HepG2 (cell line): ENCODE results near the gene EEF2. TPM values are rescaled to one million over a fixed set of nuclear protein-coding genes. Genes with fewer than 3 reads are reported as not detected.

Experiments
- ATAC-seq: fragments of 200-7000 bp; cut with Tn5 transposase; 3 replicates; pipeline ENCODE4 v1.9.1; 2020; ENCODE audit warnings: mild to moderate bottlenecking, moderate library complexity
- BruUV-seq: library from RNA; stranded (reverse); fragments of 400-500 nt; replicated peaks from 2 replicates; lab custom pipeline; 2021; lab: Mats Ljungman, UMichigan
- CTCF ChIA-PET: fragments of 300-600 bp; formaldehyde crosslinking; extraction: SDS; loops from one replicate; lab custom pipeline; 2021; ENCODE audit warnings: low total read pairs, inconsistent platforms, low intra/inter-chr PET ratio; lab: Yijun Ruan, JAX
- POLR2A ChIA-PET: fragments of 350-600 bp; sonication (Branson Sonifier 250); formaldehyde crosslinking; loops from one replicate; lab custom pipeline; 2020; ENCODE audit warnings: antibody characterized with exemption, inconsistent platforms; lab: Yijun Ruan, JAX
- DNase-seq: peaks from one replicate; pipeline ENCODE4 v3.0.0-alpha.2; 2015; ENCODE audit warnings: low spot score
- FAIRE-seq: peaks from 3 replicates; lab custom pipeline; 2011; peaks lifted over from hg19 to GRCh38; lab: Jason Lieb, UNC
- H2AFZ ChIP-seq: one replicate; pipeline ENCODE4 v1.6.1; 2011; ENCODE audit warnings: low read length, inconsistent platforms
- H3K27ac ChIP-seq: fragments of 300-600 bp; 3 replicates; pipeline ENCODE4 v1.8.0; 2011; ENCODE audit warnings: mixed run types, mild to moderate bottlenecking, mixed read lengths, low read length, inconsistent platforms; ENCODE audit not compliant: insufficient read depth; ENCODE audit errors: extremely low read length
- H3K27me3 ChIP-seq, 2 experiments: fragments of 200-600 bp in 1 of 2; 2 replicates in 1 of 2; 3 replicates in 1 of 2; pipeline versions ENCODE4 v1.6.0 to v1.8.0; 2011; ENCODE audit warnings: low read length in 2 of 2, mild to moderate bottlenecking in 2 of 2, moderate library complexity in 2 of 2, inconsistent platforms in 1 of 2; ENCODE audit not compliant: insufficient read depth in 2 of 2, control insufficient read depth in 1 of 2
- H3K36me3 ChIP-seq, 2 experiments: fragments of 200-600 bp in 1 of 2; replicated peaks in 1 of 2; 2 replicates in 1 of 2; 3 replicates in 1 of 2; pipeline versions ENCODE4 v1.5.1 to v1.8.0; 2011; ENCODE audit warnings: low read length in 2 of 2, inconsistent platforms in 1 of 2; ENCODE audit not compliant: insufficient read depth in 2 of 2, control insufficient read depth in 1 of 2
- H3K4me1 ChIP-seq: 2 replicates; pipeline ENCODE4 v1.5.1; 2012; ENCODE audit warnings: low read length, inconsistent platforms; ENCODE audit not compliant: insufficient read depth
- H3K4me2 ChIP-seq: 2 replicates; pipeline ENCODE4 v1.6.0; 2011; ENCODE audit warnings: low read depth, low read length, inconsistent platforms
- H3K4me3 ChIP-seq, 3 experiments: fragments of 200-600 bp in 1 of 3; sonication (generic), shearing (Covaris generic) in 1 of 3; replicated peaks in 1 of 3; 2 replicates each; pipeline ENCODE4 v1.5.1; 2011 to 2016; ENCODE audit warnings: low read length in 3 of 3, inconsistent platforms in 2 of 3, low read depth in 2 of 3, mild to moderate bottlenecking in 2 of 3, control low read depth in 1 of 3, mixed read lengths in 1 of 3; ENCODE audit not compliant: insufficient read depth in 1 of 3
- H3K79me2 ChIP-seq: one replicate; pipeline ENCODE4 v1.6.1; 2011; ENCODE audit warnings: low read length, inconsistent platforms; ENCODE audit not compliant: insufficient read depth
- H3K9ac ChIP-seq: 2 replicates; pipeline ENCODE4 v1.6.0; 2011; ENCODE audit warnings: mild to moderate bottlenecking, low read depth, low read length, inconsistent platforms; ENCODE audit not compliant: insufficient read depth
- H3K9me3 ChIP-seq: 2 replicates; pipeline ENCODE4 v1.5.1; 2012; ENCODE audit warnings: mild to moderate bottlenecking, low read length
- H4K20me1 ChIP-seq: 2 replicates; pipeline ENCODE4 v1.6.0; 2011; ENCODE audit warnings: inconsistent platforms, mild to moderate bottlenecking, low read length, moderate library complexity; ENCODE audit not compliant: insufficient read depth
- AHR ChIP-seq: IDR thresholded peaks from 2 replicates; pipeline ENCODE4 v1.6.1; 2018; ENCODE audit warnings: missing genetic modification reagents, missing compliant biosample characterization
- HOXA9 ChIP-seq: sonication (generic); formaldehyde crosslinking; IDR thresholded peaks from 2 replicates; pipeline ENCODE4 v1.8.1; 2022; ENCODE audit warnings: missing genetic modification reagents, mild to moderate bottlenecking, moderate library complexity, borderline replicate concordance
- KDM5B ChIP-seq: sonication (generic); formaldehyde crosslinking; IDR thresholded peaks from 2 replicates; pipeline ENCODE4 v1.4.0; 2020; ENCODE audit warnings: missing genetic modification reagents, mild to moderate bottlenecking, borderline replicate concordance
- PTBP1 ChIP-seq: fragments of 200-400 bp; formaldehyde crosslinking; IDR thresholded peaks from 2 replicates; pipeline ENCODE4 v1.6.1; 2018; ENCODE audit warnings: low read length, low read depth; ENCODE audit not compliant: poor library complexity, severe bottlenecking
- SALL1 ChIP-seq: sonication (generic); formaldehyde crosslinking; IDR thresholded peaks from 2 replicates; pipeline ENCODE4 v1.8.0; 2022; ENCODE audit warnings: mild to moderate bottlenecking, missing genetic modification reagents
- SNAPC2 ChIP-seq: sonication (generic); formaldehyde crosslinking; IDR thresholded peaks from 2 replicates; pipeline ENCODE4 v1.8.1; 2022; ENCODE audit warnings: mild to moderate bottlenecking, missing genetic modification reagents
- SNRNP70 ChIP-seq: fragments of 200-400 bp; formaldehyde crosslinking; IDR thresholded peaks from 2 replicates; pipeline ENCODE4 v1.6.1; 2017; ENCODE audit warnings: mild to moderate bottlenecking, low read depth, low read length, moderate library complexity
- TFAP4 ChIP-seq: sonication (generic); IDR thresholded peaks from 2 replicates; pipeline ENCODE4 v1.6.1; 2016; ENCODE audit warnings: low read depth, borderline replicate concordance
- ZNF121 ChIP-seq: sonication (generic); formaldehyde crosslinking; IDR thresholded peaks from 2 replicates; pipeline ENCODE4 v1.5.0; 2020; ENCODE audit warnings: mild to moderate bottlenecking, missing genetic modification reagents
- ZNF180 ChIP-seq: sonication (generic); formaldehyde crosslinking; IDR thresholded peaks from 2 replicates; pipeline ENCODE4 v1.4.0; 2020; ENCODE audit warnings: low read depth, missing genetic modification reagents, borderline replicate concordance
- ZNF205 ChIP-seq: IDR thresholded peaks from 2 replicates; pipeline ENCODE4 v1.6.1; 2018; ENCODE audit warnings: missing biosample characterization, missing genetic modification reagents
- ZNF350 ChIP-seq: sonication (generic); formaldehyde crosslinking; IDR thresholded peaks from 2 replicates; pipeline ENCODE4 v1.4.0; 2020; ENCODE audit warnings: mild to moderate bottlenecking, low read depth, missing genetic modification reagents, borderline replicate concordance
- ZNF569 ChIP-seq: sonication (generic); formaldehyde crosslinking; IDR thresholded peaks from 2 replicates; pipeline ENCODE4 v1.5.0; 2020; ENCODE audit warnings: mild to moderate bottlenecking, missing genetic modification reagents, moderate library complexity, borderline replicate concordance
- WGBS: methylation state at CpG from one replicate; pipeline ENCODE4 v1.1.6; 2017; ENCODE audit warnings: low lambda C conversion rate; 5-methylcytosine and 5-hydroxymethylcytosine counted together
- in situ Hi-C: cut with HindIII; loops from 2 replicates; pipeline ENCODE4 v1.10.0; 2017; ENCODE audit warnings: low pct_unique_long_range_greater_than_20kb; ENCODE audit not compliant: extremely low pct_ligation_motif_present
- intact Hi-C: fragments of 100-400 bp; cut with micrococcal nuclease; formaldehyde crosslinking; loops from one replicate; pipeline ENCODE4 v1.10.0; 2022; ENCODE audit not compliant: unreplicated experiment
- polyA plus RNA-seq, 8 experiments: library from polyadenylated mRNA; depleted of rRNA in 3 of 8; stranded (reverse) in 7 of 8; unstranded in 1 of 8; fragments of >200 nt; fragmentation: Illumina TruSeq in 4 of 8; extraction: Trizol in 4 of 8; gene quantifications; 2 replicates each; pipeline versions ENCODE4 v1.2.1 to v1.2.3, GENCODE V29; 2011 to 2016; ENCODE audit warnings: low read depth in 4 of 8, missing spikeins in 1 of 8, mixed read lengths in 1 of 8; ENCODE audit not compliant: insufficient read depth in 1 of 8
- total RNA-seq, 5 experiments: library from RNA; depleted of rRNA; stranded (reverse); fragments of >200 nt; fragmentation: Illumina TruSeq; extraction: Trizol; gene quantifications; 2 replicates each; pipeline ENCODE4 v1.2.3, GENCODE V29; 2016; ENCODE audit warnings: low read depth in 1 of 5
- TF ChIP-seq, protein P1 (sequence below), 2 experiments: sonication (generic) in 1 of 2; formaldehyde crosslinking in 1 of 2; IDR thresholded peaks; 2 replicates each; pipeline versions ENCODE4 v1.4.0 to v1.6.1; 2016 to 2020; ENCODE audit warnings: borderline replicate concordance in 1 of 2, low read depth in 1 of 2, mild to moderate bottlenecking in 1 of 2, missing genetic modification reagents in 1 of 2
- TF ChIP-seq, protein P2 (sequence below): sonication (generic); formaldehyde crosslinking; IDR thresholded peaks from 2 replicates; pipeline ENCODE4 v1.5.1; 2020; ENCODE audit warnings: mild to moderate bottlenecking, missing genetic modification reagents, moderate library complexity

The EEF2 gene
- total and polyA plus RNA-seq, 2 of the 13 experiments (the other 11 are each of a cell fraction or from before 2014, with no cell fraction given): 1,441 to 1,777 TPM

GRCh38 chr19:4013886-4014540 is 28.8 kb upstream of the EEF2 start:
- peaks cover 24% of the 10 kb centered on the region for H3K79me2 ChIP-seq
- TF ChIP-seq ZNF569 (CRISPR knock-in tag) (no peak), KDM5B (no peak), ZNF180 (CRISPR knock-in tag) (no peak), PTBP1 (no peak), ZNF121 (no peak), TFAP4 (no peak), ZNF350 (CRISPR knock-in tag) (no peak), SALL1 (CRISPR knock-in tag) (no peak), SNAPC2 (CRISPR knock-in tag) (no peak), SNRNP70 (no peak), AHR (CRISPR knock-in tag) (no peak), ZNF205 (CRISPR knock-in tag) (no peak), HOXA9 (CRISPR knock-in tag) (no peak)
- TF ChIP-seq, protein P1, sequence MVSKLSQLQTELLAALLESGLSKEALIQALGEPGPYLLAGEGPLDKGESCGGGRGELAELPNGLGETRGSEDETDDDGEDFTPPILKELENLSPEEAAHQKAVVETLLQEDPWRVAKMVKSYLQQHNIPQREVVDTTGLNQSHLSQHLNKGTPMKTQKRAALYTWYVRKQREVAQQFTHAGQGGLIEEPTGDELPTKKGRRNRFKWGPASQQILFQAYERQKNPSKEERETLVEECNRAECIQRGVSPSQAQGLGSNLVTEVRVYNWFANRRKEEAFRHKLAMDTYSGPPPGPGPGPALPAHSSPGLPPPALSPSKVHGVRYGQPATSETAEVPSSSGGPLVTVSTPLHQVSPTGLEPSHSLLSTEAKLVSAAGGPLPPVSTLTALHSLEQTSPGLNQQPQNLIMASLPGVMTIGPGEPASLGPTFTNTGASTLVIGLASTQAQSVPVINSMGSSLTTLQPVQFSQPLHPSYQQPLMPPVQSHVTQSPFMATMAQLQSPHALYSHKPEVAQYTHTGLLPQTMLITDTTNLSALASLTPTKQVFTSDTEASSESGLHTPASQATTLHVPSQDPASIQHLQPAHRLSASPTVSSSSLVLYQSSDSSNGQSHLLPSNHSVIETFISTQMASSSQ (IDR thresholded peaks at IDR 0.05; ENCODE audit: low read depth): no peak
- TF ChIP-seq, protein P1 (CRISPR knock-in tag; IDR thresholded peaks at IDR 0.05; ENCODE audit: borderline replicate concordance): no peak
- TF ChIP-seq, protein P2, sequence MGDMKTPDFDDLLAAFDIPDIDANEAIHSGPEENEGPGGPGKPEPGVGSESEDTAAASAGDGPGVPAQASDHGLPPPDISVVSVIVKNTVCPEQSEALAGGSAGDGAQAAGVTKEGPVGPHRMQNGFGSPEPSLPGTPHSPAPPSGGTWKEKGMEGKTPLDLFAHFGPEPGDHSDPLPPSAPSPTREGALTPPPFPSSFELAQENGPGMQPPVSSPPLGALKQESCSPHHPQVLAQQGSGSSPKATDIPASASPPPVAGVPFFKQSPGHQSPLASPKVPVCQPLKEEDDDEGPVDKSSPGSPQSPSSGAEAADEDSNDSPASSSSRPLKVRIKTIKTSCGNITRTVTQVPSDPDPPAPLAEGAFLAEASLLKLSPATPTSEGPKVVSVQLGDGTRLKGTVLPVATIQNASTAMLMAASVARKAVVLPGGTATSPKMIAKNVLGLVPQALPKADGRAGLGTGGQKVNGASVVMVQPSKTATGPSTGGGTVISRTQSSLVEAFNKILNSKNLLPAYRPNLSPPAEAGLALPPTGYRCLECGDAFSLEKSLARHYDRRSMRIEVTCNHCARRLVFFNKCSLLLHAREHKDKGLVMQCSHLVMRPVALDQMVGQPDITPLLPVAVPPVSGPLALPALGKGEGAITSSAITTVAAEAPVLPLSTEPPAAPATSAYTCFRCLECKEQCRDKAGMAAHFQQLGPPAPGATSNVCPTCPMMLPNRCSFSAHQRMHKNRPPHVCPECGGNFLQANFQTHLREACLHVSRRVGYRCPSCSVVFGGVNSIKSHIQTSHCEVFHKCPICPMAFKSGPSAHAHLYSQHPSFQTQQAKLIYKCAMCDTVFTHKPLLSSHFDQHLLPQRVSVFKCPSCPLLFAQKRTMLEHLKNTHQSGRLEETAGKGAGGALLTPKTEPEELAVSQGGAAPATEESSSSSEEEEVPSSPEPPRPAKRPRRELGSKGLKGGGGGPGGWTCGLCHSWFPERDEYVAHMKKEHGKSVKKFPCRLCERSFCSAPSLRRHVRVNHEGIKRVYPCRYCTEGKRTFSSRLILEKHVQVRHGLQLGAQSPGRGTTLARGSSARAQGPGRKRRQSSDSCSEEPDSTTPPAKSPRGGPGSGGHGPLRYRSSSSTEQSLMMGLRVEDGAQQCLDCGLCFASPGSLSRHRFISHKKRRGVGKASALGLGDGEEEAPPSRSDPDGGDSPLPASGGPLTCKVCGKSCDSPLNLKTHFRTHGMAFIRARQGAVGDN: no peak

More at GRCh38 chr19:4013886-4014540, 28.8 kb upstream of the EEF2 start:
- Histone ChIP-seq H3K27ac (no peak overlapping the region), H2AFZ (no peak overlapping the region), H3K9me3 (no peaks in the 10 kb centered on the region), H3K4me3 (no peak overlapping the region), H3K36me3 (peaks cover 15 to 31% of the 10 kb centered on the region in 2 experiments; a peak in 4 of 5 replicates), H4K20me1 (0 out of 2 replicates have a peak, but pooled peaks cover 9% of the 10 kb centered on the region), H3K4me1 (peaks cover 16% of the 10 kb centered on the region), H3K9ac (no peak overlapping the region), H3K4me2 (no peak overlapping the region), H3K27me3 (no peaks in the 10 kb centered on the region)
- no TSS peak for BruUV-seq
- no peak for FAIRE-seq
- POLR2A ChIA-PET: no interaction called here
- WGBS: 94% methylated on average over 12 of the region's 20 CpGs
- in situ Hi-C loops: no loop called here
- CTCF ChIA-PET: no interaction called here
- no peak for ATAC-seq
- no peak for DNase-seq
- intact Hi-C loops: no loop called here
